Kidney glomerular epithelial cell (primary cell): ENCODE data around the gene KDM5B.
"Not testable (repeated sequence)": the region's sequence is repeated elsewhere in the genome, so short reads cannot be mapped to it uniquely, and the experiment has no call there.

Source experiments
- DNase-seq: peaks from one replicate; lab custom pipeline; 2025; lab: John Stamatoyannopoulos, UW

KDM5B gene

GRCh38 chr1:202812176-202813026 lies 4.2 kb upstream of the KDM5B start:
- no peak for DNase-seq

- no peak for DNase-seq
Measured at GRCh38 chr1:202811296-202812175, 3.3 kb upstream of the KDM5B start.

GRCh38 chr1:202810615-202811295 lies 2.5 kb upstream of the KDM5B start, which contains the start of gene PCAT6:
Gene PCAT6, plus strand, starts transcription at chr1:202810954.
- peak; percentile 90 for DNase-seq

DNA sequence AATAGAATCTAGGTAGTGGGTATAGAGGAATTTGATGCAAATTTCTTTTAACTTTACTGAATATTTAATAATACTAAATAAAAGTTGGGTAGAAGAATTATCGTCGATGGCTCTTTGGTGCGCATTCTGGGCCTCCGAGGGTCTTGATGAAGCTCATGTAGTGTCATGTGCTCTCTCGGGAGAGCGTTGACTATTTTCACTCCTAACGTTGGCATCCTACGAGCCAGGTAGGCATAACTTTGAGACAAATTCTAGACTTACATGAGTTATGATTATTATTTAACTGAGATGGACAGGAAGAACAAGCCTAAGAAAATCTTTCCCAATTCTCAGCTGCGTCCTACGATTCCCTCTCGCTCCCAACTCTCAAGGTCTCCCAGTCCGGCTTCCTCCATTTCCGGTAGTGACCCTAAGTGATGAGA lies 2.0 kb upstream of the KDM5B start:
- peak; percentile 74 for DNase-seq

- DNase-seq: no peak
Measured at GRCh38 chr1:202809597-202810159, 1.5 kb upstream of the KDM5B start.

GRCh38 chr1:202807451-202807925 lies 733 bp downstream of the KDM5B start:
- DNase-seq: no peak

DNA sequence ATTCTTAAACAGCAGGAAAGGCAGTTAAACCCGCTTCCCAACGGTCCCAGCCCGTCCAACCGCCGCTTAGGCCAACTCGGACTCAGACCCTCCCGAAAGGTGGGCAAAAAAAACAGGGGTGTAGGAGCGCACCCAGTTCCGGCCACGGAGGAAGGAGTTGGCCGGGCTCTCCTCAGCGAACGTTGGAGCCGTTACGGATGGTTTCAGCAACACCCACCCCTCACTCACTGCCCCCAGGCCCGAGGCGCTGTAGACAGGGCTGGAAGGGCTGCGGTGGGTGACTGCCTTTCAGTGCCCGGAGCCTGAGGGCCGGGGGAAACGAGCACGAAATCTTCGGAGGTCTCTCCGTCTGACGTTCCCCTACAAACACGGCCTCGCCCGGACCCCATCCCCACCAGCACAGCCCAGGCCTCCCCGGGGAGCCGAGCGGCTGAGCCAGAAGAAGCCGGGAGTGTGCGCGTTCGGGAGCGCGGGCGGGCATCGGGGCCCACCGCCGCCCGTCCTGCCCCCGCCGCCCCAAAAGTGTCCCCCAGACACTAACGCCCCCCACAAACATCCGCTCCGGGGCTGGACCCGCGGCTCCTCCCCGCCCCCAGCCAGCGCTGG lies 1.3 kb downstream of the KDM5B start:
- DNase-seq: no peak

DNA sequence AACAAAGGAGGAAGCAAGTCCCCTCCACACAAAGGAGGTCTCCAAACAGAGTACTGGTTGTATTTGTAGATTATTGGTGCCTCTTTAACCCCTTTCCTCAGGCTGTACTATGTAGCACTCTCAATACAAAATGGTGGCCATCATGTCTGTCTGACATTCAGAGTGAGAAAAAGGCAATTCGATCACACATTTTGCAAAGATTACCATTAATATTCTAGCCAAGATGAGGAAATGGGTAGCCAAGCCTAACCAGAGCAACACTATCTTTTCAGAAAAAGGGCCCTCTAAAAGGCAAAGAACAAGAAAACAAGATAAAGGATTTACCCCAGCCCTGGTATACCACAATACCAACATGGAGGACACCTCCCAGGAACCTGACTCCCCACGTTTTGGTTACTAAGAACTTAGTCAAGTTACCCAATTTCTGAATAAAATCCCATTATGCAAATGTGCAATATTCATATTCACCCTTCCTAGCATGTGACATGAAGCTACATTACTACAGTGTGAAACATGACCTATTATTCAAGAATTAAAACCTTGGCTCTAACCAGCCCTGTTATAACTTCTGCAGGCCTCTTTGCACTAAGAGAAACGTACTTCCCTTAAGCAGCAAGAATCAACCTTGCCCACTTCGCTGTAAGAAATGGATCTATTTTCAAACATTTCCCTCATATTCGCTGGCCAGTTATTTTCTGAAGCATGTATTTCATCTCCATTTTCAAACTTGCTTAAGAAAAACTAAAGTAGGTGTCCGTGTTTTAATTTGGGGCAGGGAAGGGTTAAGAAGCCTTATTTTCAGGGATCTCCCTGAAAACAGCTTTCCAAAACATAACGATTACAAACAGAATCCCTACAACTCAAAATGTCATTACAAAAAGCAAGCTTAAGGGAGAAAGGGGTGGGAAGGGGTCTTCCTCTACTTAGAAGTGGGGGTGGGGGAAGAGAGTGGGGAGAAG lies 2.1 kb downstream of the KDM5B start:
- DNase-seq: no peak

- no peak for DNase-seq
Measured at GRCh38 chr1:202804126-202804525, 4.1 kb downstream of the KDM5B start.

- no peak for DNase-seq
Measured at GRCh38 chr1:202802998-202803932, 5.0 kb downstream of the KDM5B start.

GRCh38 chr1:202802034-202802433 lies 6.2 kb downstream of the KDM5B start:
- no peak for DNase-seq

GRCh38 chr1:202801175-202801574 lies 7.0 kb downstream of the KDM5B start:
- DNase-seq: no peak

DNA sequence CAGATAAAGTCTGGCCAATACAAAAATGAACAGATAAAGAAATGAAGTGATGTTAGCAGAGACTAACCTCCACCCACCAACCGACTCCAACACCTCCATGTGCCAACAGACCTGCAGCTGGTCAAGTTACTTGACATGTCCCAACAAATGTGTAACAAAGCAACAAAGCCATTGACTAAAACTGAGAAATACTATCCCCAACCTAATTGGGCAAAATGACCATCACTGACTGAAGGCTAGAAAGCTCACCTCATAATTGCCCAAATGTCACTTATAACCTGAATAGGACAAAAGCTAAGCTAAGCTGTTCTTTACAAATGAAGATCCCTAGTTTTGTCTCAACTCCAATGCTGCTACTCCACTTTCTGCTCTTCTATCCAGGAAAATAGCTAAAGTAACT lies 7.5 kb downstream of the KDM5B start:
- no peak for DNase-seq

DNA sequence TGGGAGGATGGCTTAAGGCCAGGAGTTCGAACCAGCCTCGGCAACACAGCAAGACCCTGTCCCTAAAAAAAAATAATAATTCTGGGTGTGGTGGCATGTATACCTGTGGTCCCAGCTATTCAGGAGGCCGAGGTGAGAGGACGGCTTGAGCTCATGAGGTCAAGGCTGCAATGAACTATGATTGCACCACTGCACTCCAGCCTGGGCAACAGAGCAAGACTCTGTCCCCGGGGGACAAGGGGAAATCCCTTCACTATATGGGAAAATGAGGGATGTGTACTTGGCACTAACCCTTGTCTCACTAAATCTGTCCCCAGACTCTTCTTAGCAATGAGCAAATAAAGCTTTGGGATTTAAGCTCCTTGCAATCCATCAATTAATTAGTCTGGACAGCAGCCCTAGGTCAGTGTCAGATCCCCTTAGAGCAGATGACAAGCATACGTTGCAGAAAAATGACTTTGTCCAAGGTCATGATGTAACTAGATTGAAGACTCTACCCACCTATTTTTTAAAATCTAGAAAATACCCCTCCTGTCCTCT lies 9.4 kb downstream of the KDM5B start:
- DNase-seq: no peak

- DNase-seq: no peak
Measured at GRCh38 chr1:202798260-202798659, 10.0 kb downstream of the KDM5B start.

DNA sequence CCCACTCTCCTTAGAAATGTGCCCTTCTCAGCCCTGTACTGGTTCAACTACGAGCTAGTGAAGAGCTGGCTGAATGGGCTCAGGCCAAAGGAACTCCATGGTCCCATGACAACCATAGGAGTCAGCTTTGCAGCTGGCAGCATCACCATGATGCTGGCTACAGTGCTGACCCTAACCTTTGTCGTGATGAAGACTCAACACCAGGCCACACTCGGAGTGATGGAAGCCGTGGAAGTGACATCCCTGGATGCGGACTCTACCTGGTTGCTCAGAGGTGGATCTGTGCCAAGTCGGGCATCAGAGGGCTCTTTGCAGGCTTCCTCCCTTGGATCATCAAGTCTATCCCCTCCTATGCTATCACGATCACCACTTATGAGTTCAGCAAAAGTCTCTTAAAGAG lies 11.6 kb downstream of the KDM5B start:
- no peak for DNase-seq

- not testable (repeated sequence) for DNase-seq
Measured at GRCh38 chr1:202794931-202795330, 13.3 kb downstream of the KDM5B start.

DNA sequence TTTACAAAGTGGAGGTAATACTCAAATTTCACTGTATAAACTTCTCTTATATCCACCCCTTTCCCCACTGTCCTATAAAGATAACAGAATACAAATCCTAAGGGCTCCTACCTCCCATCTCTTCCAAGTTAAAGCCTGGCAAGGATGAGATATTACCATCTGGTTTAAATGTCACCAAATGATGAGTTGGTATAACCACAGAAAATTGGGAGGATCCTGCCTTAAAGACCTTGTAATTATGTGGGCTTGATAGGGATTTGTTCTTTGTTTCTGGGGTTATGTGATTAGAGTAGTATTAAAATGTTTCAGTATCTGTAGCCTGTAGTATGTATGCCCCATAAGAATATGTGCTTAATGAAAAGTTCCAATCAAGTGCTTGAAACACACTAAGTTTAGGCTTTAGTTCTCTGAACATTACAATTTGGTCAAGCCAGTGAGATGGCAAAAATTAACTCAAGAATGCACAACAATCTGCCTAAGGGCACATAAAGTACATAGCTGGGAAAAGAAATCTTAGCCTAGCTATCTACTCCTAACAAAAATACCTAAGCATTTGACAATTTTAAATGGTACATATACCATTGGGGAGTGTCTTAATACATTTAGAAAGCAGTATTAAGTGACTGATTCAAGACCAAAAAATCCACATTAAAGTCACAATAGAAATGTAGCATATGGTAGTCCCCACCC lies 14.0 kb downstream of the KDM5B start:
- DNase-seq: no peak
